HG03103 (cell line): ENCODE results near the gene IFI6.
A peak's percentile ranks its signal among the peaks of the same experiment; 100 is the strongest.
"Not testable (repeated sequence)": the region's sequence is repeated elsewhere in the genome, so short reads cannot be mapped to it uniquely, and the experiment has no call there.

Source experiments
- ATAC-seq: cut with Tn5 transposase; IDR thresholded peaks from one replicate; pipeline ENCODE4 v1.9.1; 2021; ENCODE audit warnings: low read depth; ENCODE audit not compliant: unreplicated experiment

The IFI6 gene

GRCh38 chr1:27652111-27652864 is 19.7 kb downstream of the IFI6 start:
- no peak for ATAC-seq

DNA sequence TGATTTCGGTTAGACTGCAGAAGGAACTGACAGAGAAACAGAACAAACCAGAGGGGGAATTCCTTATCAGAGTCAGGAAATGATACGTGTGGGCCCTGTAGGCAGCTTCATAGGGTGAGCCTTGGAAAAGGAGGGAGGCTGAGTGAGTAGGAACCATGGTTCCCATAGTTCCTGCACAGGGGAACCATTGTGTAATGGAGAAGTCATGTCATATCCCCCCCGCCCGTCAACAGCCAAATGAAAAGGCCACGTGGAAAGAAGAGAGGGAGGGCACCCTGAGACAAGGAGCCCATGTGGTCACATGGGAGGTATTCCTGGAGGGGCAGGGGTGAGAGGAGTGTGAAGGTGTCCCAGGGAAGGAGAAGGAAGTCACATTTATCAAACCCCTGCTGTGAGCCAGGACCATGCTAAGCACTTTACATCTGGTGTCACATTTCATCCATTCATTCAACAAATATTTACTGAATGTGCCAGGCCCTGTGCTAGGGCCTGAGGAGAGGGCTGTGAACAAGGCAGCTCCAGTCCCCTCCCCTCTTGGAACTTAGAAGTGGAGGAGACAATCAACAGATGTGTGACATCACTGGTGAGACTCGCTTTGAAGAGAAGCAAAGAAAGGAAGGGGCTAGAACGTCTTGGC is 21.3 kb downstream of the IFI6 start:
- no peak for ATAC-seq

DNA sequence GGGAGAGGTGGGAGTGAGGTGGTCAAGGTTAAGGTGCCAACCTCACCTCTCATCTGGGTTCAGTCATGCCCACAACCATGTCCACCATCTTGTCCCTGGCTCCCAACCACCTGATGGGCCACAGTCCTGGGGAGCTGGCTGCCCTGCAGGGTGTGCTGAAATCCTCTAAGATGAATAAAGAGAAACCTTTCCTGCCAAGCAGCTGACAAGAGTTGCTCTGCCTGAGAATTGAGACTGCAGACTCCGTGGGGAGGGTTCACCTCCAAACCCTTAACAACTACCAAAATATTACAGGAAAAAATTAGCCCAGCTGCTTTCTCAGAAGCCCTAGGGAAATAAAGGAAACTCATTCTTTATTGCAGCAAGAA is 21.8 kb downstream of the IFI6 start:
- ATAC-seq, result no peak

- no peak for ATAC-seq
Observed at GRCh38 chr1:27649306-27649635, 22.7 kb downstream of the IFI6 start.

DNA sequence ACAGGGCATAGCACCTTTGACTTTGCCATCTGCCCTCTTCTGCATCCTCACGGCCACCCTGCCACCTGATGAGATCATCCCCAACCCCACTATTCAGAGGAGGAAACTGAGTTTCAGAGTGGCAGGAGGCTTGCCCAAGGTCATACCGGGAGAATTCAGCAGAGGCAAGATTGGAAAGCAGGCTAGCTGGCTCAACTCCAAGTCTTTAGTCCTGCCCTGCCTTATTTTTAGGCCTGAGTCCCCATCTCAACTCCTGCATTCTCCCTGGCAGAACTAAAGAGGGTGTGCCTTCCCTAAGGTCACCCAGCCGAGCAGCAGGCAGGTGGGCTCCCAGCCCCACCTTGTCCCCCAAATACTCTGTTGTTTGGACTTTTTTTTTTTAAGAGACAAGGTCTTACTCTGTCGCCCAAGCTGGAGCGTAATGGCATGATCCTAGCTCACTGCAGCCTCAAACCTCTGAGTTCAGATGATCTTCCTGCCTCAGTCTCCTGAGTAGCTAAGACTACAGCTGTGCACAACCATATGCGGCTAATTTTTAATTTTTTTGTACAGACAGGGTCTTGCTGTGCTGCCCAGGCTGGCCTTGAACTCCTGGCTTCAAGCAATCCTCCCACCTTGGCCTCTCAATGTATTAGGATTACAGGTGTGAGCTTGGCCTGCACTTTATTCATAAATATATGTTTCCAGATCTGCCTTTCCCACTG is 23.2 kb downstream of the IFI6 start:
- ATAC-seq, result no peak

DNA sequence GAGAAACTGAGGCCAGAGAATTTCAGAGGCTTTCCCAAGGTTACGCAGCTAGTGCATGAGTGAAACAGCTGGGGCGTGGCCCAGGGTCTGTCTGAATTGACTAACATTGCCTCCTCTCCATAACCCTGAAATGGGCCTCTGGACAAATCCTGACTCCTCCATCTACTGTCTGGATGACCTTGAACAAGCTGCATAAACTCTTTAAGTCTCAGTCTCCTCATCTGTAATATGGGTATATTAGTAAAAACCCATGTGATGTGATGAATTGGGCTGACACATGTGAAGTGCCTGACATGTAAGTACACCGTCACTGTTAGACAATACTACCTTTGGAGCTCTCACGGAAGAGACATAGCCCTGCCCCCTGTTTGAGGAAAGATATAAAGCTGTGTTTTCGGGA is 24.7 kb downstream of the IFI6 start:
- ATAC-seq, result no peak

DNA sequence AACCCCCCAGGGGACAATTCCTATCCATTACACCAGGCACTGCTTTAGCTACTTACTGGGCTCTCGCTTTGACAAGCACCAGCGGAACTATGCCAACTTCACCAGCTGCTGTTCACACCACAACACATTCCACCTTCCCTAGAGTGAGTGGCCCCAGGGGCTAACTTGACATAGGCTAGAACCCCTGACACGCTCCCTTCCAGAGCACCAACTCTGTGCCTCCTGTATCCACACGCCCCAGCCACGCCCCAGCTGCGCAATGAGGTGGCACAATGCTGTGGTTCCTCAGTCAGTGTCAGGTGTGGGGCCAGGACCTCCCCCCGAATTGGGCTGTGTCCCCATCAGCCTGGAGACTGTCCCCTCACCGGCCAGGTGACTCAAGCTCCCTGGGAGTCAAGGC is 25.3 kb downstream of the IFI6 start:
- ATAC-seq, result no peak

GRCh38 chr1:27645071-27645415 is 26.9 kb downstream of the IFI6 start:
- no peak for ATAC-seq

DNA sequence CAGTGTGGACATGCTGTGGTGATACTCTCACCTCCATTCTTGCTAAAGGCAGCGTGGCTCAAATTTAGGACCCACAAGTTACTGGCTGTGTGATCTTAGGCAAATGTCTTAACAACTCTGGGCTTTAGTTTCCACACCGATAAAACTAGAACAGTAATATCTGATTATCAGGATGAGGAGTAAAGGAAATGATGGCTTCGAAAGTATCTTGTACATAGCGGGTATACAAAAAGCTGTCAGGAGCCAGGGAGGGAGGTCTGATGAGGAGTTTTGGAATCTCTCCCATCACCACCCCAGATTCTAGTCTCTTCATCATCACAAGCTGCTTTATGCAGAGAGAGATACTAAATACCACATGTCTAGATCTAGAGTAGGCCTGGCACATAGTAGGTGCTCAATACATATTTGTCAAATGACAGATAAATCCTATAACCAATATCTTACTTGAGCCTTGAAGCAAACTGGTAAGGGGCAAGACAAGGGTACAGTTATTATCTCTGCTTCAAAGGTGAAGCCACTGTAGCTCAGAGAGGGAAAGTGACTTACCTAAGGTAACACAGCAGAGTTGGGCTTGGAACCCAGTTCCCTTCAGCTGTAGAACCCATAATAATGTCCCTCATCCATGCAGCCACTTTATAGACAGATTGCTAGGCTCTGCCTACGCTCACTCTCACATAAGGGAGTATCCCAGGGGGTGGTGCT is 27.5 kb downstream of the IFI6 start:
- ATAC-seq, result no peak

- ATAC-seq, result peak; percentile 63
Observed at GRCh38 chr1:27643600-27644368, 28.2 kb downstream of the IFI6 start.

DNA sequence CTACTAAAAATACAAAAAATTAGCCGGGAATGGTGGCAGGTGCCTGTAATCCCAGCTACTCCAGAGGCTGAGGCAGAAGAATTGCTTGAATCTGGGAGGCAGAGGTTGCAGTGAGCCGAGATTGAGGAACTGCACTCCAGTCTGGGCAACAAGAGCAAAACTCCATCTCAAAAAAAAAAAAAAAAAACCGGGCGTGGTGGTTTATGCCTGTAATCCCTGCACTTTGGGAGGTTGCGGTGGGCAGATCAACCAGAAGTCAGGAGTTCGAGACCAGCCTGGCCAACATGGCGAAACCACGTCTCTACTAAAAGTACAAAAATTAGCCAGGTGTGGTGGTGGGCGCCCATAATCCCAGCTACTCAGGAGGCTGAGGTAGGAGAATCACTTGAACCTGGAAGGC is 31.5 kb downstream of the IFI6 start:
- ATAC-seq, result not testable (repeated sequence)

DNA sequence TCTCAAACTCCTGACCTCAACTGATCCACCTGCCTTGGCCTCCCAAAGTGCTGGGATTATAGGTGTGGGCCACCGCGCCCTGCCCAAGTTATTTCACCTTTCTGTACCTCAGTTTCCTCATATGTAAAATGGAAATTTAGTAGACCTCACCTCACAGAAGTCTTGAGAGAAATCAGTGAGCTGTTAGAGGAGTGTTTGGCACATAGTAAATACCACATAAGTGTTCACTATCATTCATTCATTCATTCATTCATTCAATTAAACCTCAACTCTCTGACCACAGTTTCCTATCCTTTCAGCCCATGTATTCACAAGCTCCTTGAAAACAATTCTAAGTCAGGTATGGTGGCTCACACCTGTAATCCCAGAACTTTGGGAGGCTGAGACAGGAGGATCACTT is 33.2 kb downstream of the IFI6 start:
- ATAC-seq, result no peak

GRCh38 chr1:27638047-27638734 is 33.8 kb downstream of the IFI6 start:
- no peak for ATAC-seq

DNA sequence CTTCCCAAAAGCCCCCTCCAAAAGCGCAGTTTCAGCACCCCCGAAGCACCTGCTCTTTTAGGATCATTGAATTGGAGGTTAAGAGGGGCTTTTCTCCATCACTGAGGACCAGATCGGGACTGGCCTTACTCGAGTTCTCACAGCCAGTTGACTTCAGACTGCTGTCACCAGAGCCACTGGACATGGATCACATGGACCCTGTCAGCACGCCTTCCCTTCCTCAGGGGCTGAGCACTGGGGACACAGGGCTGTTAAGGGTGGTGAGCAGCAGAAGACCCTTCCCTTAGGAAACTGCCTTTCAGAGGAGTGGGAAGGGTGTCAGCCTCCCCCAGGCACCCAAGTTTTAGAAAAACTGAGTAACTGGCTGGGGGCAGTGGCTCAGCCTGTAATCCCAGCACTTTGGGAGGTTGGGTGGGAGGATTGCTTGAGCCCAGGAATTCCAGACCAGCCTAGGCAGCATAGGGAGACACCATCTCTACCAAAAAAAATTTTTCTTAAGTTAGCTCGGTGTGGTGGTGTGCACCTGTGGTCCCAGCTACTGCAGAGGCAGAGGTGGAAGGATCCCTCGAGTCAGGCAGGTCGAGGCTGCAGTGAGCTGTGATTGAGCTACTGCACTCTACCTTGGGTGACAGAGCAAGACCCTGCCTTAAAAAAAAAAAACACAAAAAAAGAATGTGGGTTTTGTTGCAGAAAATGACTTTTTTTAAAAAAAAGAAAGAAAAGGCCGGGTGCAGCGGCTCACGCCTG is 36.4 kb downstream of the IFI6 start:
- ATAC-seq, result no peak

- no peak for ATAC-seq
Observed at GRCh38 chr1:27634985-27635367, 37.0 kb downstream of the IFI6 start, which contains the start of gene FGR. FGR (minus strand) TSS chr1:27635185; CDS start chr1:27623916, 11,269 bp downstream.

DNA sequence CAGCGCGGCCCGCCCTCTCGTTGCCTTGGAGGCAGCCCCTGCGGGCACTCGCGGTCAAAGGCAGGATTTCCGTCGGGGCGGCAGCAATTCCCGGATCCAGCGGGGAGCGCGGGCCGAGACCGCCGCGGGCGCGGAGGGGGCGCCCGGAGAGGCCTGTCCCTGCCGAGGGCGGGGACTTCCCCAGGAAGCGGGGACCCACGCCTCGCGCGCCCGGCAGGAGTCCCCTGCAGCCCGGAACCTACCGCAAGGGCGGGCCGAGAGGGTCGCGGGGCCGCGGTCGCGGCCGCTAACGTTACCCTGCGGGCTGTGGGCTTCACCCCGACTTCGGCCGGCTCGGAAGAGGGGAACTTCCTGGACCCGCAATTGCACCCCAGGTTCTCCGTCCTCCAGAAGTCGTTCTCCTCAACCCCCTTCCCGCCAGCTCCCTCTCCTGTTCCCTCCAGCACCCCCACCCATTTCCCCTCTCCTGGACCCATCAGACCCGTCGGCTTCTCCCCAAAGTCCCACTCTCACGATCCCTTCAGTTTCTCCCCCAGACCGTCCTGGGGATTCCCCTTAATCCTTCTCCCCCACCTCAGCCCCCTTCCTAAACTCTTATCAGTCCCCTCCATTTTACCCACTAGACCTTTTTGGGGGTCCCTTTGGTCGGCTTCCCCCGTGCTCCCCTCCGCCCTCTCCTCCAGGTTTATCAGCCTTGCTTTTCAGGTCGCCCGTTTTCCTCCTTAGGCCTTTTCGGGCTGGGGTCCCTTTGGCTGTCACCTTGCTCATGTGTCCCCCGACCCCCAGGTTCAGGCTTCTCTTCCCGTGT is 37.6 kb downstream of the IFI6 start:
- ATAC-seq, result no peak

DNA sequence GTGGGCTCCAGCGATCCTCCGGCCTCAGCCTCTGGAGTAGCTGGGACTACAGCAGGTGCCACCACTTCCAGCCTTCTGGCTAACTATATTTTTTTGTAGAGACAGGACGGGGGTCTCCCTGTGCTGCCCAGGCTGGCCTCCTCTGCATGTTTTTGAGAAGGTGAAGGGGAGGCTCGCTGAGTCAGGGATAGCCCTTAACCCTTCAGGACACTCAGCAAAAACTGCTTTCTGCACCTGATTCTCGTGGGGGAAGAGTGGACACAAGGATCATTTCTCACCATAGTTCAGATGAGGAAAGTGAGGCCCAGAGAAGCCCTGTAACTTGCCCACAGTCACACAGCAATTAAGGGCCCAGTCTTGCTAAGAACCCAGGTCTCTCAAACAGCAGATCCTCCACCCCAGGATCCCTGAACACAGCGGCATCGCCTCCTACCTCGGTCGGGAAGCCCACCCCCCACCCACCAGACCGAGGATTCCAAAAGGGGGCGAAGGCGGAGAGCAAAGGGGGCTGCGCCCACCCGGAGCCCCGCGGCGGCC is 38.3 kb downstream of the IFI6 start:
- ATAC-seq, result no peak

- no peak for ATAC-seq
Observed at GRCh38 chr1:27633298-27633610, 38.7 kb downstream of the IFI6 start.
